ENCODE measurements around the gene CFAP53. TPM values are rescaled to one million over a fixed set of nuclear protein-coding genes. Genes with fewer than 3 reads are reported as not detected.

The CFAP53 gene
- total RNA-seq, 1 donor from 2014 or later = not detected

- no peak for DNase-seq (ENCODE audit: low spot score in 2 of 2)
- intact Hi-C loops (cut with DNase I) = no loop called here
- H3K4me1 ChIP-seq = peaks cover 3 to 23% of the 10 kb centered on the region in 2 donors
- H3K27ac ChIP-seq = no peak overlapping the region
- H3K9me3 ChIP-seq = no peaks in the 10 kb centered on the region
- H3K27me3 ChIP-seq = no peaks in the 10 kb centered on the region
- no peak overlapping the region for H3K4me3 ChIP-seq
- peaks cover 49 to 57% of the 10 kb centered on the region in 2 donors for H3K36me3 ChIP-seq
- TF ChIP-seq CTCF (IDR thresholded peaks at IDR 0.05) = no peak
These were observed 11.6 kb upstream of the CFAP53 start for GRCh38 chr18:50277942-50278341.

- H3K27ac ChIP-seq = no peak overlapping the region
- H3K36me3 ChIP-seq = peaks cover 57 to 64% of the 10 kb centered on the region in 2 donors
- peaks cover 3 to 17% of the 10 kb centered on the region in 2 donors for H3K4me1 ChIP-seq
- H3K9me3 ChIP-seq = no peaks in the 10 kb centered on the region
- intact Hi-C loops (cut with DNase I) = no loop called here
- H3K4me3 ChIP-seq = no peak overlapping the region
- no peak for TF ChIP-seq CTCF (IDR thresholded peaks at IDR 0.05)
- no peaks in the 10 kb centered on the region for H3K27me3 ChIP-seq
- DNase-seq (ENCODE audit: low spot score in 2 of 2) = no peak
These were observed 10.2 kb upstream of the CFAP53 start for GRCh38 chr18:50276452-50276851.

GRCh38 chr18:50275503-50276036 lies 9.3 kb upstream of the CFAP53 start:
- H3K4me3 ChIP-seq = no peak overlapping the region
- intact Hi-C loops (cut with DNase I) = no loop called here
- no peak for TF ChIP-seq CTCF (IDR thresholded peaks at IDR 0.05)
- H3K27ac ChIP-seq = no peak overlapping the region
- peaks cover 3 to 17% of the 10 kb centered on the region in 2 donors for H3K4me1 ChIP-seq
- no peak for DNase-seq (ENCODE audit: low spot score in 2 of 2)
- H3K36me3 ChIP-seq = peaks cover 60 to 72% of the 10 kb centered on the region in 2 donors
- no peaks in the 10 kb centered on the region for H3K9me3 ChIP-seq
- no peaks in the 10 kb centered on the region for H3K27me3 ChIP-seq

- Histone ChIP-seq H3K27me3 (no peaks in the 10 kb centered on the region), H3K36me3 (peaks cover 64 to 72% of the 10 kb centered on the region in 2 donors), H3K4me3 (no peak overlapping the region), H3K27ac (no peak overlapping the region), H3K4me1 (peaks cover 2 to 11% of the 10 kb centered on the region in 2 donors), H3K9me3 (no peaks in the 10 kb centered on the region)
- intact Hi-C loops (cut with DNase I) = no loop called here
- TF ChIP-seq CTCF (IDR thresholded peaks at IDR 0.05) = no peak
- DNase-seq (ENCODE audit: low spot score in 2 of 2) = no peak
These were observed 8.6 kb upstream of the CFAP53 start for GRCh38 chr18:50274941-50275340.

- TF ChIP-seq CTCF (IDR thresholded peaks at IDR 0.05) = no peak
- Histone ChIP-seq H3K36me3 (peaks cover 64 to 72% of the 10 kb centered on the region in 2 donors), H3K27me3 (no peaks in the 10 kb centered on the region), H3K4me3 (no peak overlapping the region), H3K27ac (no peak overlapping the region), H3K9me3 (no peaks in the 10 kb centered on the region), H3K4me1 (peaks cover 0 to 4% of the 10 kb centered on the region in 2 donors)
- intact Hi-C loops (cut with DNase I) = no loop called here
- no peak for DNase-seq (ENCODE audit: low spot score in 2 of 2)
These were observed 7.7 kb upstream of the CFAP53 start for GRCh38 chr18:50274044-50274442.

All from ascending aorta (tissue), 2 donors.